ENCODE results near the gene PLEKHO2.

The PLEKHO2 gene

GRCh38 chr15:64844576-64845145 is 2.9 kb downstream of the PLEKHO2 start:
- no peak overlapping the region for H3K4me3 ChIP-seq (ENCODE audit: low read depth, low read length)

DNA sequence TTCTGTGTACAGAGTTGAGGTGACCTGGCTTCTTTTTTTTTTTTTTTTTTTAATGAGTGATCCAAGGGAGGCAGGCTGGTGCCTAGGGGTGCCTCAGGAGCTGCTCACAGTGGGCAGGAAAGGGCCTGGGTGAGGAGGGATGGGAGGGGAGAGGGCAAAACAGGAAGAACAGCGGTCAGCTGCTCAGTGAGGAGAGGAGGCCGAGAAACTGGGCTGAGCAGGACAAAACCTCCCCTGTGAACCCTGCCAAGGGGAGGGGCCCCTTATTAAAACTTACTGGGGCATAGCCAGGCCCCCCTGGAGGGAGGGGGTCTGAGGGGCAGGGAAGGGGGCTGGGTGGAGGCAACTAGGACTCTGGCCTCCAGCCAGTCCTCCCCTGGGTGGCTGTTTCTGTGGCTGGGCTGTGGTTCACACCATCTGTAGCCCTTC is 3.5 kb downstream of the PLEKHO2 start:
- Histone ChIP-seq H3K4me3 (ENCODE audit: low read depth, low read length) (no peak overlapping the region), H3K27ac (no peak overlapping the region), H3K36me3 (peaks cover 10% of the 10 kb centered on the region), H3K9me3 (ENCODE audit: severe bottlenecking) (no peaks in the 10 kb centered on the region), H3K27me3 (ENCODE audit: insufficient read depth, low read depth, severe bottlenecking) (no peaks in the 10 kb centered on the region)
- no peak for DNase-seq
- no peak for TF ChIP-seq CTCF (IDR thresholded peaks at IDR 0.05; ENCODE audit: low read depth, low read length)

More at GRCh38 chr15:64844576-64845145, 2.9 kb downstream of the PLEKHO2 start:
- H3K27me3 ChIP-seq (ENCODE audit: insufficient read depth, low read depth, severe bottlenecking), result no peaks in the 10 kb centered on the region
- DNase-seq, result no peak
- H3K36me3 ChIP-seq, result peaks cover 6% of the 10 kb centered on the region
- H3K9me3 ChIP-seq (ENCODE audit: severe bottlenecking), result no peaks in the 10 kb centered on the region
- TF ChIP-seq CTCF (IDR thresholded peaks at IDR 0.05; ENCODE audit: low read depth, low read length), result no peak
- no peak overlapping the region for H3K27ac ChIP-seq

- no peak for TF ChIP-seq CTCF (IDR thresholded peaks at IDR 0.05; ENCODE audit: low read depth, low read length)
- Histone ChIP-seq H3K27ac (no peak overlapping the region), H3K36me3 (peaks cover 10% of the 10 kb centered on the region), H3K27me3 (ENCODE audit: insufficient read depth, low read depth, severe bottlenecking) (no peaks in the 10 kb centered on the region), H3K9me3 (ENCODE audit: severe bottlenecking) (no peaks in the 10 kb centered on the region), H3K4me3 (ENCODE audit: low read depth, low read length) (no peak overlapping the region)
- DNase-seq, result no peak
Measured at GRCh38 chr15:64845831-64846595, 4.3 kb downstream of the PLEKHO2 start.

DNA sequence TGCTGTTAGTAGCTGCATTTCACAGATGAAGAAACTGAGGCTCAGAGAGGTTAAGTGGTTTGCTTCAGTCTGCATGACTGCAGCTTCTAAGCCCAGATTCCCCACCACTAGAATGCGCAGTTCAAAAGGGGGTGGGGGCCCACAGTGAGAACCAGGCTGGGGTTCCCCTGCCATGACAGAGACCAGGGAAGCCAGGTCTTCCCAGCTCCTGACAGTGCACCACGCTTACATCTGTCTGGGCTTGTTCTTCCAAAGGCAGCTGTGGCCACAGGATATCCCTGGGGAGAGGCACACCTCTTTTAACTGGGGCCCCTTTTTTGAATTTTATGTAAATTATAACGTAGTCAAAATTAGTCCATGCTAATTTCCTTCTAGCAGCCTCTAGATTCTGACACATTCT is 5.3 kb downstream of the PLEKHO2 start:
- no peak overlapping the region for H3K27ac ChIP-seq
- peaks cover 10% of the 10 kb centered on the region for H3K36me3 ChIP-seq
- TF ChIP-seq CTCF (IDR thresholded peaks at IDR 0.05; ENCODE audit: low read depth, low read length), result no peak
- DNase-seq, result no peak
- no peak overlapping the region for H3K4me3 ChIP-seq (ENCODE audit: low read depth, low read length)
- no peaks in the 10 kb centered on the region for H3K27me3 ChIP-seq (ENCODE audit: insufficient read depth, low read depth, severe bottlenecking)
- no peaks in the 10 kb centered on the region for H3K9me3 ChIP-seq (ENCODE audit: severe bottlenecking)

DNA sequence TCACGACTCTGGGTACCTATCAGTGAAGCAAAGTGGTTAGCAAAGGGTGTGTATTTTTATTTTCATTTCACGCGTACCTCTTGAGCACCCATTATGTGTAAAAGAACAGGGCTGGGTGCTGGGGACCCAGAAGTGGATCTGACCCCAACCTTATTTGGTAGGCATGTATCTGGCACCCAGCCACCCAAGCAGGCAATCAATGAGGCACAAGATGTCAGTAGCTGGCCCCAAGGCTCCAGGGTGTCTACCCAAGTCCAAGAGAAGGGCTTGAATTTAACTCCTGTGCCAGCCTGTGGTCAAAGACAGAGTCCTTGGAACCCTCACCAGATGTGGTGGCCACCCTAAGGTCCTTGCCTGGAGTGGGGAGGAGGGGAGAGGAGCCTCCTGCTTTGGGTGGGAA is 5.7 kb downstream of the PLEKHO2 start:
- no peak overlapping the region for H3K27ac ChIP-seq
- no peaks in the 10 kb centered on the region for H3K27me3 ChIP-seq (ENCODE audit: insufficient read depth, low read depth, severe bottlenecking)
- H3K9me3 ChIP-seq (ENCODE audit: severe bottlenecking), result no peaks in the 10 kb centered on the region
- TF ChIP-seq CTCF (IDR thresholded peaks at IDR 0.05; ENCODE audit: low read depth, low read length), result no peak
- DNase-seq, result no peak
- H3K4me3 ChIP-seq (ENCODE audit: low read depth, low read length), result no peak overlapping the region
- H3K36me3 ChIP-seq, result peaks cover 10% of the 10 kb centered on the region
